GM06990 (cell line): ENCODE data around the gene MARK3.
A peak's percentile ranks its signal among the peaks of the same experiment; 100 is the strongest.
"Not testable (repeated sequence)": the region's sequence is repeated elsewhere in the genome, so short reads cannot be mapped to it uniquely, and the experiment has no call there.

Source experiments
- DNase-seq: peaks from one replicate; pipeline ENCODE4 v3.0.0-alpha.2; 2011; ENCODE audit not compliant: insufficient read length; ENCODE audit errors: extremely low read depth
- H3K27me3 ChIP-seq: replicated peaks from 2 replicates; pipeline ENCODE4 v1.6.0; 2011; ENCODE audit warnings: low read length; ENCODE audit not compliant: control insufficient read depth, insufficient read depth
- H3K36me3 ChIP-seq: 2 replicates; pipeline ENCODE4 v1.5.1; 2011; ENCODE audit warnings: low read length; ENCODE audit not compliant: control insufficient read depth, insufficient read depth
- H3K4me3 ChIP-seq: replicated peaks from 2 replicates; pipeline ENCODE4 v1.5.1; 2011; ENCODE audit warnings: low read depth, mild to moderate bottlenecking, control low read depth, low read length
- TF ChIP-seq, protein P1 (sequence below): IDR thresholded peaks from 2 replicates; pipeline ENCODE4 v1.5.1; 2011; ENCODE audit warnings: low read length, control low read depth, mild to moderate bottlenecking, inconsistent platforms; ENCODE audit not compliant: insufficient read depth, poor library complexity, severe bottlenecking

The MARK3 gene

GRCh38 chr14:103522649-103523574, 137.7 kb downstream of the MARK3 start, which contains the start of gene CKB:
Gene CKB (minus strand): TSS chr14:103522830. CDS start chr14:103522493, 337 bp downstream.
- Histone ChIP-seq H3K27me3 (no peaks in the 10 kb centered on the region; the same call in 1 of the 2 replicates), H3K36me3 (no peaks in the 10 kb centered on the region), H3K4me3 (peak within 1 kb of the TSS; percentile 46)
- TF ChIP-seq, protein P1, sequence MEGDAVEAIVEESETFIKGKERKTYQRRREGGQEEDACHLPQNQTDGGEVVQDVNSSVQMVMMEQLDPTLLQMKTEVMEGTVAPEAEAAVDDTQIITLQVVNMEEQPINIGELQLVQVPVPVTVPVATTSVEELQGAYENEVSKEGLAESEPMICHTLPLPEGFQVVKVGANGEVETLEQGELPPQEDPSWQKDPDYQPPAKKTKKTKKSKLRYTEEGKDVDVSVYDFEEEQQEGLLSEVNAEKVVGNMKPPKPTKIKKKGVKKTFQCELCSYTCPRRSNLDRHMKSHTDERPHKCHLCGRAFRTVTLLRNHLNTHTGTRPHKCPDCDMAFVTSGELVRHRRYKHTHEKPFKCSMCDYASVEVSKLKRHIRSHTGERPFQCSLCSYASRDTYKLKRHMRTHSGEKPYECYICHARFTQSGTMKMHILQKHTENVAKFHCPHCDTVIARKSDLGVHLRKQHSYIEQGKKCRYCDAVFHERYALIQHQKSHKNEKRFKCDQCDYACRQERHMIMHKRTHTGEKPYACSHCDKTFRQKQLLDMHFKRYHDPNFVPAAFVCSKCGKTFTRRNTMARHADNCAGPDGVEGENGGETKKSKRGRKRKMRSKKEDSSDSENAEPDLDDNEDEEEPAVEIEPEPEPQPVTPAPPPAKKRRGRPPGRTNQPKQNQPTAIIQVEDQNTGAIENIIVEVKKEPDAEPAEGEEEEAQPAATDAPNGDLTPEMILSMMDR, result no peak
- peak; percentile 17 for DNase-seq

DNA sequence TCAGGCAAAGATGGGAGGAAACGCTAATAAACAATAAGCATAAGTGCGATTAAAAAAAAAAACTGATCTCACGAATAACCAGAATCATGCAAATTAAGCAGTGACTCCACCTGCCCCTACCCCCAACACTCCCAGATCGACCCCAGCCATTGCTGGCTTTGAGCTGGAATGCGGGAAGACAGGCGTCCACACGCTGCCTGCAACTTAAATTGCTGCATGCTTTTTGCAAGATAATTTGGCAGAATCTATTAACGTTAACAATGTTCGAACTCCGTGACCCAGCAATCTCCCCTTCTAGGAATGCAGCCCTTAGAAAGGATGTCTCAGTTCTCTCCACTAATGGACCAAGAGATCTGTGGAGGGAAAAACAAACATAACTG, 138.3 kb downstream of the MARK3 start:
- Histone ChIP-seq H3K27me3 (no peaks in the 10 kb centered on the region; the same call in 1 of the 2 replicates), H3K4me3 (no peak overlapping the region), H3K36me3 (no peaks in the 10 kb centered on the region)
- no peak for DNase-seq
- TF ChIP-seq, protein P1, result no peak

GRCh38 chr14:103524002-103524935, 139.1 kb downstream of the MARK3 start:
- no peaks in the 10 kb centered on the region; the same call in 1 of the 2 replicates for H3K27me3 ChIP-seq
- no peaks in the 10 kb centered on the region for H3K36me3 ChIP-seq
- H3K4me3 ChIP-seq, result no peak overlapping the region
- TF ChIP-seq, protein P1, result peak; percentile 11
- DNase-seq, result no peak

GRCh38 chr14:103525430-103526246, 140.4 kb downstream of the MARK3 start:
- H3K36me3 ChIP-seq, H3K4me3 ChIP-seq, H3K27me3 ChIP-seq, DNase-seq: not testable (repeated sequence)

- no peaks in the 10 kb centered on the region; the same call in 1 of the 2 replicates for H3K27me3 ChIP-seq
- DNase-seq, result no peak
- TF ChIP-seq, protein P1, result no peak
- no peaks in the 10 kb centered on the region; the same call in 1 of the 2 replicates for H3K36me3 ChIP-seq
- H3K4me3 ChIP-seq, result no peak overlapping the region
These were observed 141.2 kb downstream of the MARK3 start for GRCh38 chr14:103526247-103526913.
